HUES6 (cell line): ENCODE results near the gene MOCOS.
"Not testable (repeated sequence)": the region's sequence is repeated elsewhere in the genome, so short reads cannot be mapped to it uniquely, and the experiment has no call there.

Experiments used
- H3K27ac ChIP-seq: 2 replicates; pipeline ENCODE4 v1.7.0; 2013; ENCODE audit warnings: low read depth, mild to moderate bottlenecking, low read length, inconsistent platforms
- H3K27me3 ChIP-seq: 2 replicates; pipeline ENCODE4 v1.6.1; 2013; ENCODE audit warnings: low read length; ENCODE audit not compliant: control insufficient read depth, insufficient read depth
- H3K36me3 ChIP-seq: 2 replicates; pipeline ENCODE4 v1.6.1; 2013; ENCODE audit warnings: low read length; ENCODE audit not compliant: control insufficient read depth, insufficient read depth
- H3K4me1 ChIP-seq: 2 replicates; pipeline ENCODE4 v1.6.1; 2013; ENCODE audit warnings: low read length; ENCODE audit not compliant: control insufficient read depth, insufficient read depth
- H3K4me3 ChIP-seq: 2 replicates; pipeline ENCODE4 v1.5.1; 2013; ENCODE audit warnings: low read depth, low read length
- H3K9ac ChIP-seq: one replicate; pipeline ENCODE4 v1.6.1; 2013; ENCODE audit warnings: mild to moderate bottlenecking, low read length
- H3K9me3 ChIP-seq: 2 replicates; pipeline ENCODE4 v1.6.1; 2013; ENCODE audit warnings: low read depth, low read length; ENCODE audit not compliant: control insufficient read depth, insufficient read depth

The MOCOS gene

DNA sequence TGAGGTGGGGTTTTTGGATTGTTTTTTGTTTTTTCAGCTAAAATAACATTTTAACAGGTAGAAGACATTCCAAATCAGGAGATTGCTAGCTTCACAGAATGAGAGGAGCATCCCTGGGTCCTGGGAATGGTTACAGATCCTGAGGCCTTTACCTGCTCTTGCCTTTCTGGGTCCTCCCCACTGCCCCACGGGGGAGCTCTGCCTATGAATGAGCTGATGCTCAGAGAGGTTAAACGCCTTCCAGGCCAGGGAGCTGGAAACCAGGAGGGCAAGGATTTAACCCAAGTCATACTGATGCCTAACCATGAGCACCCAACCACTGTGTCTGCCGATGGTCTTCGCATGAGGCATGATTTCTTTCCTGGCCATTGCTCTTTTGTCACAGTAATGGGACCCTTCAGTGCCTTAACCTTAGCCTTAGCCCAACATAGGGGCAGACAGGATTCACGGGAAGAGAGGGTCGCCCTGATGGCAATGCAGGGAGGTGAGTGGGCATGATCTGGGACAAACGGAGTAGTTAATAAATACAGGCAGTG, 16.1 kb downstream of the MOCOS start:
- no peak overlapping the region for H3K27ac ChIP-seq
- no peak overlapping the region for H3K9ac ChIP-seq
- no peaks in the 10 kb centered on the region; the same call in 1 of the 2 replicates for H3K9me3 ChIP-seq
- no peaks in the 10 kb centered on the region for H3K36me3 ChIP-seq
- H3K4me1 ChIP-seq = no peaks in the 10 kb centered on the region
- H3K27me3 ChIP-seq = no peaks in the 10 kb centered on the region
- H3K4me3 ChIP-seq = no peak overlapping the region

DNA sequence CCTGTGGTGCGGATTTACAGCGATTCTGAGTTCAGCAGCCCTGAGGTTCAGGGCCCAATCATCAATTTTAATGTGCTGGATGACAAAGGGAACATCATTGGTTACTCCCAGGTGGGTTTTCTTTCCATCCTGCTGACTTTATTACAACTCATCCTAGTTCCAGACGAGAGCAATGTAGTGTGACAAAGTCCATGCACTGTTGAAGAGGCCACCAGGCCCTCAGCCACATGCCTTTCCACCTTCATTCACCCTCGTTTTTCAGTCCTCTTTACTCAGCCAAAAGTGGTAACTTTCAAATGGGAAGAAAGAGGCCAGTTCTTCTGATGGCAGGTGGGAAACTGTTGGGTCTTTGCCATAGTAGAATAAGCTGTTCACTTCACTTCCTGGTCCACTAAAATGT, 17.9 kb downstream of the MOCOS start:
- Histone ChIP-seq H3K27me3 (no peaks in the 10 kb centered on the region), H3K36me3 (no peaks in the 10 kb centered on the region), H3K27ac (no peak overlapping the region)

GRCh38 chr18:36207303-36207702, 20.0 kb downstream of the MOCOS start:
- no peak overlapping the region for H3K9ac ChIP-seq
- no peak overlapping the region for H3K27ac ChIP-seq
- H3K9me3 ChIP-seq = no peaks in the 10 kb centered on the region; the same call in 1 of the 2 replicates
- no peak overlapping the region for H3K4me3 ChIP-seq
- H3K36me3 ChIP-seq = no peaks in the 10 kb centered on the region; the same call in 1 of the 2 replicates
- H3K4me1 ChIP-seq = no peaks in the 10 kb centered on the region
- no peaks in the 10 kb centered on the region for H3K27me3 ChIP-seq

More for the DNA sequence above, 17.9 kb downstream of the MOCOS start:
- Histone ChIP-seq H3K9ac (no peak overlapping the region), H3K9me3 (no peaks in the 10 kb centered on the region; the same call in 1 of the 2 replicates), H3K4me3 (no peak overlapping the region), H3K4me1 (no peaks in the 10 kb centered on the region)

DNA sequence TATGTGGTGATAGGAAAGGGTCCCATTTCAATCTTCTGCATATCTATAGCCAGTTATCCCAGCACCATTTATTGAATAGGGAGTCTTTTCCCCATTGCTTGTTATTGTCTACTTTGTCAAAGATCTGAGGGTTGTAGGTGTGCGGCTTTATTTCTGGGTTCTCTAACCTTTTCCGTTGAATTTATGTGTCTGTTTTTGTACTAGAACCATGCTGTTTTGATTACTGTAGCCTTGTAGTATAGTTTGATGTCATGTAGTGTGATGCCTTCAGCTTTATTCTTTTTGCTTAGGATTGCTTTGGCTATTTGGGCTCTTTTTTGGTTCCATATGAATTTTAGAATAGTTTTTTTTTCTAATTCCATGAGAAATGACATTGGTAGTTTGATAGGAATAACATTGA, 20.7 kb downstream of the MOCOS start:
- H3K9ac ChIP-seq, H3K36me3 ChIP-seq, H3K4me1 ChIP-seq, H3K27ac ChIP-seq, H3K4me3 ChIP-seq, H3K9me3 ChIP-seq, H3K27me3 ChIP-seq: not testable (repeated sequence)

DNA sequence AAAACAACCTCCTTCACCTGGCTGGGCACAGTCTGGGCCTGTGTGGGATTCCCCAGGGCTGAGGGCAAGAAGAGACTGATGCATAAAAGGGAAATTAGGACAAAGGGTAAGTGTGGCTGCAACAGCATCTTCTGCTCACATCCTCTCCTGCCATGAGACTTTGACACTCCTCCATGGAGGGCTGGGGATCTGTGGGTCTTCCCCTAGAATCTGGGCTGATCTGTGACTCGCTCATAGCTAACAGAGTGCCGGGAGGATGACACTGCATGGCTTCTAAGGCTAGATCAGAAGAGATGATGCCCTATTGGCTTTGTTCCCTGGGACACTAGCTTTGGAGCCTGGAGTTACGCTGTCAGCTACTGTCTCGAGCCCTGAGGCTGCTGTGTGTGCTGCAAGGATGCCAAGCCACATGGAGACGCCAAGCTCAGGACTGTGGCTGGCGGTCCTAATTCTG, 24.3 kb downstream of the MOCOS start:
- H3K4me3 ChIP-seq = no peak overlapping the region
- no peaks in the 10 kb centered on the region; the same call in 1 of the 2 replicates for H3K36me3 ChIP-seq
- no peaks in the 10 kb centered on the region for H3K27me3 ChIP-seq
- H3K9me3 ChIP-seq = no peaks in the 10 kb centered on the region; the same call in 1 of the 2 replicates
- no peak overlapping the region for H3K27ac ChIP-seq
- no peaks in the 10 kb centered on the region for H3K4me1 ChIP-seq
- no peak overlapping the region for H3K9ac ChIP-seq

DNA sequence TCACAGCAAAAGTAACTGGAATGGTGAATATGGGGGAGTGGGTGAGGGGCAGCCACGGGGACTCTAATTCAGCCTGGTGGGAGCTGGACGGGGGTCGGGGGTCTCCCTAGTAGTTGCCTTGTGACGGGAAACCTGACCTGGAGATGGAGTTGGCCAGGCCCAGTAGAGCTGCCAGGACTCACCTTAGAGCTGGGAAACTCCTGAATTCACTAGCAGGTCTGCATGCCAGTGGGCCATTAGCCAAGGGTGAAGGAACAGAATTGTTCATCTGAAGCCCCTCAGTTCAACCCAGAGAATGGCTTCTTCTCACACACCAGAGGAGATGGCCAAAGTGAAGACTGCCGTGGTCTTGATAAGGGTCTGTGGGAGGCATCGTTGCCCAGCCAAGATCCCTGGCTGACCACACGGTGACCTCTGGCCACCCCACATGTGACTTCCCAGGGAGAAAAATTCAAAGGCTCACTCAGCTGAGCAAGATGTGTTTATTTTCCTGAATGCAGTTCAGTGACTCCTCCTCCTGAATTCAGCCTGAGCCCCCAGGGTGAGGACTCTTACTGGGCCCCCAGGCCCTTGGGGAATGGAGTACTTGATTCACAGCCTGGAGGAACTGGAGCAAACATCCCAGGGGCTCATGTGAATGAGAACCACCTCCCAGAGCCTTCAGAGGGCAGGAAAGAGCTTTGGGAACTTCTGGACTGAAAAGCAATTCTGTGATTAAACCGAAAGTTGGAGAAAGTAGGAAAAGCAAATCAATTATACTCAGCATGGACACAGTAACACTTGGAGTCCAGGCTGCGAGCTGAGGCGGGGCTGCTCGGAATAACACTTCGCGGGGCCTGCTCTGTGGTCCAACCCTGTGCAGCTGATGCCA, 25.2 kb downstream of the MOCOS start:
- H3K36me3 ChIP-seq = no peaks in the 10 kb centered on the region; the same call in 1 of the 2 replicates
- H3K9ac ChIP-seq = no peak overlapping the region
- H3K4me3 ChIP-seq = no peak overlapping the region
- no peak overlapping the region for H3K27ac ChIP-seq
- H3K4me1 ChIP-seq = no peaks in the 10 kb centered on the region
- no peaks in the 10 kb centered on the region for H3K27me3 ChIP-seq
- no peaks in the 10 kb centered on the region; the same call in 1 of the 2 replicates for H3K9me3 ChIP-seq

DNA sequence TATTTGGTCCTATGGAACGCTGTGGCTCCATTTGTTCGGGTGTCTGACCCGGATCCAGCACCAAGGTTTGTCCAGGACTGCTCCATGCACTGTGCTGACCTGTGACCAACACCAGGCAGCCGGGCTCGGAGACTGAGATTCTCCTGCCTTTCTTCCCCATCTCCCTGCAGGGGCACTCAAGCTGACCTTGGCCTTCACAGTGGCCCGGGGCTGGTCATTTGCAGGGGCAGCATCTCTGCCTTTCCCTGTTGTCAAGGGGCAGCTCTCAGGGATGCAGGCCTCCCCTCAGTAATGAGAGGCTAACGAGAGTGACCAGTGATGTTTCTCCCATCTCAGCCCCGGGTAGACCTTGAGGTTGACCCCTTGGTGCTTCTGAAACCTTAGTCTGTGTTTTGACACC, 27.5 kb downstream of the MOCOS start:
- Histone ChIP-seq H3K27me3 (no peaks in the 10 kb centered on the region), H3K36me3 (no peaks in the 10 kb centered on the region; the same call in 1 of the 2 replicates), H3K27ac (no peak overlapping the region), H3K4me3 (no peak overlapping the region), H3K9ac (no peak overlapping the region), H3K4me1 (no peaks in the 10 kb centered on the region), H3K9me3 (no peaks in the 10 kb centered on the region)

DNA sequence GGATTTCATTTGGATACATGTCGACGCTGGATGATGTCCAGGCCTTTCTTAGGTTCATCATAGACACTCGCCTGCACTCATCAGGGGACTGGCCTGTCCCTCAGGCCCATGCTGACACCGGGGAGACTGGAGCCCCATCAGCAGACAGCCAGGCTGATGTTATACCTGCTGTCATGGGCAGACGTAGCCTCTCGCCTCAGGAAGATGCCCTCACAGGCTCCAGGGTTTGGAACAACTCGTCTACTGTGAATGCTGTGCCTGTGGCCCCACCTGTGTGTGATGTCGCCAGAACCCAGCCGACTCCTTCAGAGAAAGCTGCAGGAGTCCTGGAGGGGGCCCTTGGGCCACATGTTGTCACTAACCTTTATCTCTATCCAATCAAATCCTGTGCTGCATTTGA, 28.3 kb downstream of the MOCOS start:
- H3K4me1 ChIP-seq = no peaks in the 10 kb centered on the region
- no peak overlapping the region for H3K9ac ChIP-seq
- H3K4me3 ChIP-seq = no peak overlapping the region
- H3K36me3 ChIP-seq = no peaks in the 10 kb centered on the region; the same call in 1 of the 2 replicates
- H3K9me3 ChIP-seq = no peaks in the 10 kb centered on the region
- H3K27ac ChIP-seq = no peak overlapping the region
- no peaks in the 10 kb centered on the region for H3K27me3 ChIP-seq

DNA sequence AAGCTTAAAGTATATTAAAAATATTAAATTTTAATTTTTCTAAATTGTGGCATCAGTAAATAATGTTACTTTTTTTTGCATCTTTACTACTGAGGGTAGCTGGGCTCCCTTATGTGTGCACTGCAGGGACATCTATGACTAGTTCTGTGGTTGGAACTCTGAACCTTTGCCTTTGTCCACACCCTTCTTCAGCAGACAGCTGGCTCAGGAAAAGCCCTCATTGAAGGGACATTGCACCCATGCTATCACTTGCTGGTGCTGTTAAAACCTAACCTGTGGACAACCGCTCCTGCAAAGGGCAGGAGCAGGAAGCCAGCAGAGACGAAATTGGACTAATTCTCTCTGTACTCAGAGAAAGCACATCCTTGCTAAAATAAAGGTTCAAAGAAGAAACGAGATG, 30.1 kb downstream of the MOCOS start:
- Histone ChIP-seq H3K27me3 (no peaks in the 10 kb centered on the region), H3K27ac (no peak overlapping the region), H3K4me1 (no peaks in the 10 kb centered on the region), H3K9me3 (no peaks in the 10 kb centered on the region), H3K36me3 (no peaks in the 10 kb centered on the region; the same call in 1 of the 2 replicates), H3K9ac (no peak overlapping the region), H3K4me3 (no peak overlapping the region)

- Histone ChIP-seq H3K9me3 (peaks cover 15% of the 10 kb centered on the region), H3K9ac (no peak overlapping the region), H3K36me3 (no peaks in the 10 kb centered on the region; the same call in 1 of the 2 replicates), H3K4me1 (no peaks in the 10 kb centered on the region), H3K27ac (no peak overlapping the region), H3K4me3 (no peak overlapping the region), H3K27me3 (no peaks in the 10 kb centered on the region)
Measured at GRCh38 chr18:36229188-36229587, 41.9 kb downstream of the MOCOS start.

DNA sequence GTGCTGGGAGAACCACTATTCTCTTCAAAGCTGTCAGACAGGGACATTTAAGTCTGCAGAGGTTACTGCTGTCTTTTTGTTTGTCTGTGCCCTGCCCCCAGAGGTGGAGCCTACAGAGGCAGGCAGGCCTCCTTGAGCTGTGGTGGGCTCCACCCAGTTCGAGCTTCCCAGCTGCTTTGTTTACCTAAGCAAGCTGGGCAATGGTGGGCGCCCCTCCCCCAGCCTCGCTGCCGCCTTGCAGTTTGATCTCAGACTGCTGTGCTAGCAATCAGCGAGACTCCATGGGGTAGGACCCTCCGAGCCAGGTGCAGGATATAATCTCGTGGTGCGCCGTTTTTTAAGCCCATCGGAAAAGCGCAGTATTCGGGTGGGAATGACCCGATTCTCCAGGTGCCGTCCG, 53.2 kb downstream of the MOCOS start:
- peak overlapping the region; percentile 26; the same call in 1 of the 2 replicates for H3K4me3 ChIP-seq
- H3K27me3 ChIP-seq, H3K27ac ChIP-seq, H3K36me3 ChIP-seq, H3K9ac ChIP-seq, H3K4me1 ChIP-seq, H3K9me3 ChIP-seq: not testable (repeated sequence)
